Activated CD8-positive, alpha-beta memory T cell treated with anti-CD3 and anti-CD28 coated beads for 24 hours (primary cell): Measurements from ENCODE around the gene TTLL5.

Source experiments
- DNase-seq: peaks from one replicate; pipeline ENCODE4 v3.0.0-alpha.2; 2020

Gene TTLL5

GRCh38 chr14:75742867-75743266 lies 81.8 kb downstream of the TTLL5 start:
- DNase-seq = no peak

DNA sequence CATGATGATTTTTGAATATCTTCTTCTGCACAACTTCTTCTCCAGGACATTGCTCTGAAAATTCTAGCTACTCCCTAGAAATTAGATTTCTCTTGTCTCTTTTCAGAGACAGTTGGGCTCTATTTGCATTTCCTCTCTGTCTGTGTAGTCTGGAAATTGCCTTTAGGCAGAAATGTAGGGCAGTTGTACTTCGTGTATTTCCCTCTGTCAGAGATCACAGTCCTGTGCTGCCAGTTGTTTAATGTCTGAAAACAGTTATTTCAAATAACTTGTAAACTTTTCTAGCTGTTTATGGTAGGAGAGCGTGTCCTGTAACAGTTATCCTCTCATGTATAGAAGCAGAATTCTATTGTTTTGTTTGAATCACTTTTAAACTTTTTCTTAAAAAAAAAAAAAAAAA lies 86.9 kb downstream of the TTLL5 start:
- no peak for DNase-seq

DNA sequence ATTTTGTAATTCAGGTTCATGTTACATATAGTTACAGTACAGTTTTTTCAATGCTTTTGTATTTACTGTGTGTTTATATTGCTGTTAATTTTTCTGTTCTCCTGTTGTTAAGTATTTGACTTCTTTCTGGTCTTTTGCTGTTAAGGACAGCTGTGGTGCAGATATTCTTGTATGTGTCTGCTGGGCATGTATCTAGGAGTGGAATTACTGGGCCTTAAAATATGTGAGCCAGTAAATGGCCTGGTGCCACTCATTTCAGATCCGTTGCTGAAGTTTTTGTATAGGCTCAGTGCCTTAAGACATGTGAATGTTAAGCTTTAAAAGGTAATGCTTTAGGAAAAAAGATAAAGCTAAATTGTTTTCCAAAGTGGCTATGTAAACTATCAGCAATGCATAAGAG lies 87.3 kb downstream of the TTLL5 start:
- DNase-seq = no peak

DNA sequence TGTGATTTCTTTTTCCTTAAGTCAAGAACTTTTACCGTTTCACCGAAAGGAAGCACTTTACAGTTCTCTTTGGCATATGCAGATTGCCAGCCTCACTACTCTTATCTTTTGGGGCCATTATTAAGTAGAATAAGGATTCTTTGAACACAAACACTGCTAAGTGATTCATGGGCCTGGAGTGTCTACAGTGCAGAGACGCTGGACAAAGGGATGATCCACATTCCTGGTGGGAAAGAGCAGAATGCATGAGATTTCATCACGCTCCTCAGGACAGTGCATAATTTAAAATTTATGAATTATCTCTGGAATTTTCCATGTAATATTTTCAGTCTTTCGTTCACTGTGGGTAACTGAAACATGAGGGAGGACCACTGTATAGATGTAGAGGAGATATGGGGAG lies 90.2 kb downstream of the TTLL5 start:
- no peak for DNase-seq

- no peak for DNase-seq
Measured at GRCh38 chr14:75752086-75752485, 91.0 kb downstream of the TTLL5 start.

DNA sequence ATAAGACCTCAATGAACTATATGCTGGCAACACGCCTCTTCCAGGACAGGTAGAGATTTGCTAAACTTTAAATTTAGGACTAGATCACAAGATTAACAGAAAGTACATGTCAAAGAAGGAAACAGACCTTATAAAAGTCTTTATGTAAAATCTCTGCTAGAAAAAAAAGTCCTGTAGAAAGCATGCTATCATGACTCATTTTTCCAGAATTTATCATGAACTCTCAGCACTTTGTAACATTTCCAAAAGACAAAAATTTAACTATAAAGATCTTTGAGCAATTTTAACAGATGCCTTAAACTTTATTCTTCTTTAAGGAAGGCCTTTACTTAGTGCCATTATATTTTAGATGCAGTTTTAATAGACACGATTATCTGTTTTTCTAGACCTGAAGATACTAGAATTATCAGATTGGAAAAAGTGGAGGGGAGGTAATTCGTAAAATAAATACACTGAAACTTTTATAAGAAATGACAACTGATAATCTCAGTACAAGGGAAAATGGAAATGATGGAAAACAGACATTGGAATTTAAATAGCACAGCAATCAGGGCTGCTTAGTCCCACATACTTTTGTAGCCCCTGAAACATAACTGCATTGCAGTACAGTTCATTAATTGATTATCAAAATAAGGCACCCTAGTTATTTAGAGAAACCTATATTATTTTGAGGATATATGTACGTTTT lies 92.0 kb downstream of the TTLL5 start:
- DNase-seq = no peak

GRCh38 chr14:75753696-75754095 lies 92.7 kb downstream of the TTLL5 start:
- DNase-seq = no peak

GRCh38 chr14:75757644-75758402 lies 96.8 kb downstream of the TTLL5 start:
- DNase-seq = no peak

- no peak for DNase-seq
Measured at GRCh38 chr14:75764020-75764419, 103.0 kb downstream of the TTLL5 start.

GRCh38 chr14:75769047-75769685 lies 108.1 kb downstream of the TTLL5 start:
- DNase-seq = no peak

DNA sequence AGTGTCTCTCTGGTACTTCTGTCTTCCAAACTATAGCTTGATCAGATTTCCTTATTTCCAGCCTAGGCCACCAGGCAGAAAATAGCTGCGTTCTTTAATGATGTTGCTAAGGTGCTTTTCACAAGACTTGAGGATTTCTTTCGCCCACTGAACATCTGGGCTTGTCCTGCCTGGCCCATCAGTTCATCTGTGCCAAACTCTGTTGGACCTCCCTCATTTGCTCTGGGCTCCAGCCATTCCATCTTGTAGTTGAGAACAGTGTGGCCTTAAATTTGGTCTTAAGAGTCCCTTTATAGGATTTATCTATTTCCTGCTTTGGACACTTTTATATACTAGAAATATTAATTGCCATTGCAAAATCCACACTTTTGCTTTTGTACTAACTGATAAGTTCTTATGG lies 109.6 kb downstream of the TTLL5 start:
- DNase-seq = no peak

- DNase-seq = no peak
Measured at GRCh38 chr14:75771595-75771994, 110.5 kb downstream of the TTLL5 start.

DNA sequence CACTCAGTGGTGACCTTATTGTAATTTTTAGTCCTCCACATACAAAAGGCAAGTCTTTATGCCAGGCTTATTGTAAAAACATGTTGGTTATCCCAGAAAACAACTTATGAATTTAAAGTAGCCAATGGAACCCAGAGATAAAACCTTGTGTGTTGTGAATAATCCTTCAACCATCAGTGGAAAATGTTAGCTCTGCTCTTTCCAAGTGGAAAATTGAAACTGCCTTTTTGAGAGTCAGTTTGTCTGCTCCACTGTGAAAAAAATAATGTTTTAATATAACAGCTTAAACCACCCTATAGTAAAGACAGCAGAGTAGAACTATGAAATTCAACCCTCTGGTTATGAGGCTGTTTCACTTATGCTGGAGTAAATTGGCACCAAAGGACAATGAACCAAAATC lies 112.0 kb downstream of the TTLL5 start:
- no peak for DNase-seq

- DNase-seq = no peak
Measured at GRCh38 chr14:75781096-75781495, 120.0 kb downstream of the TTLL5 start.

DNA sequence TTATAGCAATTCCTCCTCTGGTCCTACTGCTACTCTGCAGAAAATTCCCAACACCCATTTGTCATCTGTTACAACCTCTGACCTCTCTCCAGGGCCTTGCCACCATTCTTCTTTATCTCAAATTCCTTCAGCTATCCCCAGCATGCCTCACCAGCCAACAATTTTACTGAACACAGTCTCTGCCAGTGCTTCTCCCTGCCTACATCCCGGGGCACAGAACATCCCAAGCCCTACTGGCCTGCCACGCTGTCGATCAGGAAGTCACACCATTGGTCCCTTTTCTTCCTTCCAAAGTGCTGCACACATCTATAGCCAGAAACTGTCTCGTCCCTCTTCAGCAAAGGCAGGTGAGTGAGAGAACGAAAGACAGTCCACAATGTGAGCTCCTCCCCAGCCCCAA lies 122.1 kb downstream of the TTLL5 start:
- no peak for DNase-seq

GRCh38 chr14:75783602-75784313 lies 122.7 kb downstream of the TTLL5 start:
- no peak for DNase-seq

DNA sequence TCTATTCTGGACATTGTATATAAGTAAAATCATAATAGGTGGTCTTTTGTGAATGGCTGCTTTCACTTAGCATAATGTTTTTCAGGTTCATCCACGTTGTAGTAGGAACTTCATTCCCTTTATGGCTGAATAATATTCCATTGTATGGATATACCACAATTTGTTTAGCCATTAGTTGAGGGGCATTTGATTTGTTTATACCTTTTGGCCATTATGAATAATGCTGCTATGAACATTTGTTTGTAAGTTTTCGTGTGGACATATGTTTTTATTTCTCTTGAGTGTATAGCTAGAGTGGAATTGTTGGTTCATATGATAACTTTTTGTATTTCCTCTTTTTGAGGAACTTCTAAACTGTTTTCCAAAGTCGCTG lies 123.3 kb downstream of the TTLL5 start:
- no peak for DNase-seq

DNA sequence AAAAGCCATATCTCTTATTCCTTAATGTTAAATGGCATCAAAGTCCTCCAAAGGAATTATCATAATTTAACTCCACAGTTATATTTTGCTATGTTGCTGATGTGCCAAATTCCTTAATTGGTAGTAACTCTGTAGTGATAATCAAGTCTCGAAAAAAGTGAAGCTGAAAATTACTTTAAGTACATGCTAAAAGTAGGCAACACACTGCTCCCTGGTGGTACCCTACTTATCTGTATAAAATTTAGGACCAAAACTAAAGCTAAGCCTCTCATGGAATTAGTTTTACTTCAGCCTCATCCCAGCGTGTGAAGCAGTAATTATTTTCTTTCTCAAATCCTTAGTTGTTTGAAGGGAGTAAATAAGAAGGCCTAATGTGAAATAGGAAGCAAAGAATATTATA lies 132.8 kb downstream of the TTLL5 start:
- DNase-seq = no peak

GRCh38 chr14:75794615-75795038 lies 133.6 kb downstream of the TTLL5 start:
- no peak for DNase-seq

DNA sequence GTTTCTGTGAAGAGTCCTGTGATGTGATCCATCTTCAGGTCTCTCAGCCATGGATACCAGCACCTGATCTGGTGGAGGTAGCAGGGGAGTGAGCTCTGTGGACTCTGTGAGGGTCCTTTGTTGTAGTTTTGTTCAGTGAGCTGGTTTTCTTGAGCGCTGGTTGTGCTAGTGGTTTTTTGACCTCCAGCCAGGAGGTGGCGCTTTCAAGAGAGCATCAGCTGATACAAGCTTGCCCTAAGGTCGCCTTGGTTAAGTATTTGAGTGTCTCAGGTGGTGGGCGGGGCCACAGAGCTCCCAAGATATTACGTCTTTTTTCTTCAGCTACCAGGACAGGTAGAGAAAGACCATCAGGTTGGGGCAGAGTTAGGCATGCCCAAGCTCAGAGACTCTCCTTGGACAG lies 139.7 kb downstream of the TTLL5 start:
- no peak for DNase-seq

- no peak for DNase-seq
Measured at GRCh38 chr14:75802486-75802885, 141.4 kb downstream of the TTLL5 start.

- no peak for DNase-seq
Measured at GRCh38 chr14:75803765-75804164, 142.7 kb downstream of the TTLL5 start.

DNA sequence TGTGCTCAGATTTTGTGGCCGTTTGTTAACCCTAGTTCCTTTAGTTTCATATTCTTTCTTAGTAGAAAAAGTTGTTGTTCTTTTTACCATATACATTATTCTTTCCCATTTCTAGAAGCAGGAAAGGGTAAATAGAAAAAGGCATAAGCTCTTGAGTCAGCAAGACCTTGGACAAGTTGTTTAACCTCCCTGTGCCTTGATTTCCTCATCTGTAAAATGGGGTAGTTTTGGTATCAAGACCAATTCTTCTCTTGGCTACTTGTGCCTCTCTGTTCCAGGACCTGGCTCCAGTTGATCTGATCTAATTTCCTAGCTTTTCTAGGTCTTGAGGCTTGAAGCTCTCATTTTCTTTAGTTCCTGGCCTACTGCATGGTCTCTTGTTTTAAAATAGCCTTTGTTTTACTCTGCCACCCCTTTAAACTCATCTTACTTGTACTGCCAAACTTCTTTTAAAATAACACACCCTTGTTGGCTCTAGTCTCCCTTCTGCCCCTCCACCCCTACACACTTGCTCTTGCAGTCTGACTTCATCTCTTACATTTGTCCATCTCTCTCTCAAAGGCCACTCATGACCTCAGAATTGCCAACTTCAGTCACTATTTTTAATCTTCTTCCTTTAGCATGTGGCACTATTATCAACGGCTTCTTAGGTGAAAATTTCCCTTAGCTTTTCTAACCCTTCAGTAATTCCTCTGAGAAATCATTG lies 143.7 kb downstream of the TTLL5 start:
- DNase-seq = no peak
